Activated CD4-positive, alpha-beta T cell treated with anti-CD3 and anti-CD28 coated beads, Interleukin-2, amount 50 U/mL, for 48 hours (primary cell): Measurements from ENCODE around the gene DSCAM.

Experiments
- DNase-seq, 2 experiments: peaks; one replicate each; pipeline ENCODE4 v3.0.0-alpha.2; 2020

The DSCAM gene

GRCh38 chr21:40835184-40835694 lies 11.7 kb downstream of the DSCAM start:
- DNase-seq, result no peak

DNA sequence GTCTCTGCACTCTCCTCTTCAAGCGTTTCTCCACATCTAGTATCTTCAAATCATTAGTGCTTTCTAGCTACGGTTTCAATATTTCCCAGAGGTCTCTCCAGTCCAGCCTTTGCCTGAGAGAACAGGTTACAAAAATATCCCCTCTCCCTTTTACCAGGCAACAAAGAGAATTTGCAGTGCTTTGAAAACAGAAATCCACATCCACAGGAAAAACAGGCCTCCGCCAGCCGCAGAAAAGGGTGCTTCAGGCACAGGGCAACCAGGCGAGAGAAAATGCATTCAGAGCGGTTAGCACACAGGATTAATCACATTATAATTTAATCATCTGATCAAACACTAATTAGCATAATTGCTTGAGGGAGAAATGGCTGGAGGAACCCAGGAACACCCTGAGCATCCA lies 13.8 kb downstream of the DSCAM start:
- no peak for DNase-seq

- DNase-seq, result no peak
Observed at GRCh38 chr21:40832316-40832715, 14.6 kb downstream of the DSCAM start.

- DNase-seq, result no peak
Observed at GRCh38 chr21:40830836-40831235, 16.1 kb downstream of the DSCAM start.

DNA sequence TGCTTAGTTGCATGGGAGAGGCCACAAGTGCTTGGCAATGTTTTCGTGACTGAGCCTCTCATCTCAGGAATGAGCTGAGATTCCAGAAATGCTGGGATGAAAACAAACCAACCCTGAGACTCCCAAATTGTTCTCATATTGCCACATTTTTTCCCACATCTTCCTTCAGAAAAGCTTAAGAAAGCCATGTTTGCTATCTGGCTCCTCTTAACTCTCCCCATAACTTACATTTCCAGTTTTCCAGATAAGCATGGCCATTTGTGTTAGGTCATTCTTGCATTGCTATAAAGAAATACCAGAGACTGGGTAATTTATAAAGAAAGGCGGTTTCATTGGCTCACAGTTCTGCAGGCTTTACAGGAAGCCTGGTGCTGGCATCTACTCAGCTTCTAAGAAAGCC lies 17.2 kb downstream of the DSCAM start:
- DNase-seq, result no peak

DNA sequence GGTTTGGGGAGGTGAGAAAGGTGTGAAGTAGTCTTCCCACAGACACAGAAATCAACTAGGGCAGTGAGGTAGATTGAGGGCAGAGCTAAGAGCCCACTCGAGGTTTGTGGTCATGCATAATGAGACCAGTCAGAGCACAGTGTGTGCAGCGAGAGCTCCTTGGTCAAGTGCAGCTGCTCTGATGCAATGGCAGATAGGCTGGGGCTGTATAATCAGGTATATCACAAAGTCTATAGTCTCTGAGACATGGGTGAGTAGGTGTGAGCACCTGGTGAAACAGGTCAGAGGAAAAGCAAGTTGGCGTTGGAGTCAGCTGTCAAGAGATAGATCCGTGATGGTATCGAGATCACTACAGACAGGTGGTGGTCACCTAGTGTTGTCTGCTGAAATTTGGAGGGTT lies 17.6 kb downstream of the DSCAM start:
- DNase-seq, result no peak

DNA sequence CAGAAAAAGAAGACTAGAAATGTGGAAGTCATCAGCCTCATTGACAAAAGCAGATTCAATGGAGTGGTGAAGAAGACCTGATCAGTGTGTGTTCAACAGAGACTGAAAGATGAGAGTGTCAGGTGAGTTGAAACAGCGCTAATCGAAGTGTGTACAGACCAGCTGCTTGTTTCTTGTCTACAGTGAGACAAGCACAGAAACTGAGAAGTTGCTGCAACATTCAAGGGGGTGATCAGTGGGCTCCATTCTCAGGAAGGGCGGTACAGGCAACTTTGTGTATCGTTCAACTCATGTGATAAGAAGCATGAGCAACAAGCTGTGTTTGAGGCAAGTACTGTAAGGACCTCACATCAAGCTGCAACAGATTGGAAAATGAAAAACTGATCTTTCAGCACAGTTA lies 19.4 kb downstream of the DSCAM start:
- no peak for DNase-seq

DNA sequence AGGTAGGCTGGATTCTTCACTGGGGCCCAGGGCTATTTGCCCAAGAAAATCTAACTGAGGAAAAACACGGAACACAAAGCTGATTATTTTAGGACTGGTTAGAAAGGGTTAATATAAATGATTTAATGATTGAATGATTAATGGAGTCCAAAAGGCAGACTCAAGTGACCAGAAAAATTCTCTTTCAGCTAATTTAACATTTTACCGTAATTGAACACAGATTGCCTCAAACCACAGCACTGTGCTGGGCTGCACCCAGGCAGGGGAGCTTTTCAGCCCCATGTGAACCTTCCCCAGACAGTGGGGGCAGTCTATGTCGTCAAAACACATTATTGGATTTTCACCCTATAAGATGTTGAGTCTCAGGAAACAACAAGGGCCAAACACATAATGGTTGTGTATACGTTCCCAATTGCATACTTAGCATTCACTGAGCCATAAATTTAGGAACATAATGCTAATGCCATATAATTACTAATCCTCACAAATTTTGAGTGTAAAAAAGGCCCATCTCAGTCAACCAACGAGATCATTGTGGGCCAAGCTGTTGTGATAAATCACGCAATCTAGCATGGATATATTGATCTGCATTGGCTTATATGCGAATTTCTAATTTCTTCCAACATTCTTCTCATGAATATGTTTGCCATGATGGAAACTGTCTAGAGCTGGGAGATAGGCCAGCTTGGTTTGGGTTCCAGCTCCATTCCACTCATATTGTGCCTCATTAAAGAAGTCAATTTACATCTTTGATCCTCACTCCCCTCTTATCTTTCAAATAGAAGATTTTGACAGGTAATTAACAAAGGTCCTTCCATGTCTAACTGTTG lies 27.7 kb downstream of the DSCAM start:
- DNase-seq, result no peak

GRCh38 chr21:40813918-40814317 lies 33.0 kb downstream of the DSCAM start:
- no peak for DNase-seq

DNA sequence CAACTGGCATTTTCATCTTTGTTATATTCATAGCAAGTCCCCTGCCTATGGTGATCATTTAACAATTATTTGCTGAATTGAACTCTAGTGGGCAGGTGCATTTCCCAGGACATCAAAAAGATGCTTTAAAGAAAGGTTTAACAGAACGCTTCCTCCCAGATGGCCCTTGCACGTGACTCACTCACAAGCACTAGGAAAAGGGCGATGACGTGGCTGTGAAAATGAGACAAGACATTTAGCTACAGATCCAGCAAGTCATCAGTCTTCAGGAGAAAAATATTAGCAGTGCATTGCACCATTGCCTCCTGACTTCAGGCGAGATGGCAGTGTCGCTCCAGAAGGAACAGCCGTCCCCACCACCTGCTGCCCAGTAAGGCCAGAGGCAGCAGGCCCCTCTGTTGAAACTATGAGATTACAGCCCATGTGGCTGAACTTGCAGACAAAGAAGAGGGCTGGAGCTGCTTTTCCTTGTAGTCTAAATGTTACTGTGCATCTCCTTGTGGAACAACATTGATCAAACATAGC lies 37.2 kb downstream of the DSCAM start:
- no peak for DNase-seq

GRCh38 chr21:40803101-40803500 lies 43.9 kb downstream of the DSCAM start:
- no peak for DNase-seq

DNA sequence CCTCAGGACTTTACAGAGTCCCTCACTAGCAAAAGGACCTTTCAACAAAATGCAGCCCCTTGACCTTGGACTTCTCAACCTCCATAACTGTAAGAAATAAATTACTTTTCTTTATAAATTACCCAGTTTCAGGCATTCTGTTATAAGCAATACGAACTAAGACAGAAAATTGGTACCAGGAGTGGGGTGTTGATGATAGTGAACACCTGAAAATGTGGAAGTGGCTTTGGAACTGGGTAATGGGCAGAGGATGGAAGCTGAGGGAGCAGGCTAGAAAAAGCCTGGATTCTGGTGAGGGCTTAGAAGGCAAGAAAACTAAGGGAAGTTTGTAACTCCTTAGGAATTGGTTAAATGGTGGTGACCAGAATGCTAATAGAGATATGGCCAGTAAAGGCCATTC lies 46.8 kb downstream of the DSCAM start:
- DNase-seq, result no peak

- DNase-seq, result no peak
Observed at GRCh38 chr21:40797891-40798290, 49.1 kb downstream of the DSCAM start.

DNA sequence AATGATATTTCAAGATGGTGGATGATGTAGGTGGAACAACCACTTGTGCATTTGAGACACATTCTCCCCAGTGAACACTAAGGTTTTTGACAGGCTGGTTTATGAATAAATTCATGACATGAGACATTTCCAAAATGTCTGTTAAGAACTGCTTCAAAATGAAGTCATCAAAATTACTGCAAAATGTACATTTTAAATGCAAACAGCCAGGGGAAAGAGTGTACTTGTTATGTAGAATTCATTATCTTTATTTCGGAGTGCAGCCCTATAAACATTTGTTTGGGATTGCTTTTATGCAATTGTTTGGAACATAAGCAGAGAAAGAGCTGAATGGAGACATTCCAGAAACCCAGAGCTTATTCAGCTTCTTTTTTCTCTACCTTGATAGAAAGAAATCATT lies 49.5 kb downstream of the DSCAM start:
- DNase-seq, result no peak

DNA sequence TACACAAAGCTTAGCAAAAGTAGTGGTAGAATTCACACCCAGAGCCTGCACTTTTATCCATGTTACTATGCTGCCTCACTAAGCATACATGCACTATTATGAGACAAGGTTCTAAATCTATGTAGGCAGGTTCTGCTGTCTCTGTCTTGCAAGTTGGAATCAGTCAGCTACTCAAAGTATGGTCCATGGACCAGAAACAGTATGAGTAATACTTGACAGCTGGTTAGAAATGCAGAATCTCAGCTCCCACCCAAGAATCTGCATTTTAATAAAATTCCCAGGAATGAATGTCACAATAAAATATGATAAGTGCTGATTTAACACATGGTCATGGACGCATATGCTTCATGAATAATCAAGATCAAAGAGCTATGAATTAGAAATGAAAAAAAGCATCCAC lies 50.5 kb downstream of the DSCAM start:
- no peak for DNase-seq

DNA sequence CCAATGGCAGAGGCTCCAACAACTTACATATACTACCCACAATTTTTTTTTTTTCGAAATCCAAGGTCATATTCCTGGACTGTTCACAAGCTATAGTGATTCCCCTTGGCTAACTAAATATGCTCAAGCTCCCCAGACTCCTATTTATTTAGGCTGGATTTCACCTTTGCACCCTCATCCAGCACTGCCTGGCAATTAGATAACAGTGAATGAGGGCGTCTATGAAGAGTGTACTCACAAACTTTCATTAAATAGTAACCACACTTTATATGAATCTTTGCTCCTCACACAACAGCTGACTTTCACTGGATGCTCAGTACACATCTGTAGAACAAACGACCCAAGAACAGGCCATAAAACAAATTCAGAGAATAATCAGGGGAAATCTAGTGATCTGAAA lies 51.6 kb downstream of the DSCAM start:
- no peak for DNase-seq

- no peak for DNase-seq
Observed at GRCh38 chr21:40792691-40793456, 54.1 kb downstream of the DSCAM start.

- no peak for DNase-seq
Observed at GRCh38 chr21:40788635-40789034, 58.3 kb downstream of the DSCAM start.

GRCh38 chr21:40783404-40783803 lies 63.6 kb downstream of the DSCAM start:
- no peak for DNase-seq

GRCh38 chr21:40770435-40771055 lies 76.4 kb downstream of the DSCAM start:
- DNase-seq, result no peak

- DNase-seq, result no peak
Observed at GRCh38 chr21:40769231-40769630, 77.7 kb downstream of the DSCAM start.

DNA sequence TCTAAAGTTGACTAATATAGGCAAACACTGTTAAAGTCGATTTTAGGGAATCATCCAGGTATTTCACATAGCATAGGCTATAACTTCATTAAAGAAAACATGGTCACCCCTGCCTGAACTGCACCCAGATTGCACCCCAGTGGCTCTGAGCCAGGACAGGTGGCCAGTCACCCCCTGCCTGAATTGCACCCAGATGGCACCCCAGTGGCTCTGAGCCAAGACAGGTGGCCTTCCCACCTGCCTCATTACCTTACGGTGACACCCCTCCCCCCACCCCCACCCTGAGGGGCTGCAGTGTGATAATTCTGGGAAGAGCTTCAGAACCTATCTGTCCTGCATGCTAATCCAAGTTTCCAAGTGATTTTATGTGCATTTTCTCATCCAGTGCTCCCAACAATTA lies 78.9 kb downstream of the DSCAM start:
- no peak for DNase-seq

GRCh38 chr21:40766381-40766780 lies 80.6 kb downstream of the DSCAM start:
- DNase-seq, result no peak

- no peak for DNase-seq
Observed at GRCh38 chr21:40765811-40766210, 81.1 kb downstream of the DSCAM start.
